Thyroid gland (tissue), 4 donors: ENCODE measurements around the gene PPIA. TPM values are rescaled to one million over a fixed set of nuclear protein-coding genes. Genes with fewer than 3 reads are reported as not detected.
A peak's percentile ranks its signal among the peaks of the same experiment; 100 is the strongest.

Experiments
- DNase-seq, 2 donors: peaks; one replicate each; pipeline ENCODE4 v3.0.0-alpha.2; 2019
- H3K27ac ChIP-seq, 3 donors: fragments of 200-600 bp; sonication (generic); 1 replicate in 2 of 3; 2 replicates in 1 of 3; pipeline ENCODE4 v1.5.1; 2016 to 2019; ENCODE audit warnings: mild to moderate bottlenecking in 1 of 3, moderate library complexity in 1 of 3
- H3K27me3 ChIP-seq: fragments of 200-600 bp; sonication (generic); one replicate; pipeline ENCODE4 v1.5.1; 2019
- H3K36me3 ChIP-seq, 2 donors: fragments of 200-600 bp; sonication (generic); one replicate each; pipeline ENCODE4 v1.5.1; 2016 to 2019
- H3K4me1 ChIP-seq, 2 donors: fragments of 200-600 bp; sonication (generic); one replicate each; pipeline ENCODE4 v1.5.1; 2017 to 2019
- H3K4me3 ChIP-seq, 3 donors: fragments of 200-600 bp; sonication (generic); replicated peaks in 1 of 3; 1 replicate in 2 of 3; 2 replicates in 1 of 3; pipeline ENCODE4 v1.5.1; 2016; ENCODE audit warnings: mild to moderate bottlenecking in 1 of 3
- H3K9me3 ChIP-seq: fragments of 200-600 bp; sonication (generic); one replicate; pipeline ENCODE4 v1.5.1; 2017
- CTCF ChIP-seq, 6 experiments: fragments of 200-600 bp in 3 of 6; fragments of 450-650 bp in 3 of 6; sonication (generic) in 3 of 6; IDR thresholded peaks; one replicate each; pipeline ENCODE4 v1.5.1; 2016 to 2019; ENCODE audit warnings: antibody characterized with exemption in 6 of 6, mild to moderate bottlenecking in 2 of 6, inconsistent platforms in 1 of 6, moderate library complexity in 1 of 6
- POLR2A ChIP-seq, 2 donors: fragments of 450-650 bp; IDR thresholded peaks; one replicate each; pipeline ENCODE4 v1.6.1; 2017; ENCODE audit warnings: antibody characterized with exemption in 2 of 2, mild to moderate bottlenecking in 2 of 2, moderate library complexity in 1 of 2
- WGBS, 2 donors: methylation state at CpG; one replicate each; pipeline ENCODE4 v1.1.5; 2017; 5-methylcytosine and 5-hydroxymethylcytosine counted together
- intact Hi-C: fragments of 100-400 bp; cut with DNase I; formaldehyde crosslinking; loops from one replicate; pipeline ENCODE4 v1.15.1; 2023
- total RNA-seq, 4 donors: library from RNA; depleted of rRNA; stranded (reverse); fragments of >200 nt; gene quantifications; one replicate each; pipeline ENCODE4 v1.2.3, GENCODE V29; 2016

The PPIA gene
- total RNA-seq, 4 donors from 2014 or later: 1,021 to 2,051 (median 1,545) TPM

- H3K36me3 ChIP-seq: peaks cover 28 to 29% of the 10 kb centered on the region in 2 donors
- DNase-seq: peak; percentile 63 to 76
- H3K4me1 ChIP-seq: peaks cover 23 to 49% of the 10 kb centered on the region in 2 donors
- H3K9me3 ChIP-seq: no peaks in the 10 kb centered on the region
- no peak overlapping the region for H3K27ac ChIP-seq
- intact Hi-C loops: no loop called here
- WGBS, 2 donors: 40 to 54% methylated on average over 11 to 13 of the region's 17 CpGs
- no peak overlapping the region for H3K4me3 ChIP-seq
- no peaks in the 10 kb centered on the region for H3K27me3 ChIP-seq
- TF ChIP-seq POLR2A (IDR thresholded peaks at IDR 0.05): no peak
- TF ChIP-seq CTCF (IDR thresholded peaks at IDR 0.05): no peak
Observed at GRCh38 chr7:44755698-44756627, 40.5 kb upstream of the PPIA start.

GRCh38 chr7:44756904-44757303 is 39.6 kb upstream of the PPIA start:
- WGBS, 2 donors: 70 to 78% methylated on average over 6 to 8 of the region's 12 CpGs
- intact Hi-C loops: no loop called here
- H3K4me1 ChIP-seq: peaks cover 18 to 39% of the 10 kb centered on the region in 2 donors
- TF ChIP-seq POLR2A (IDR thresholded peaks at IDR 0.05) (no peak), CTCF (IDR thresholded peaks at IDR 0.05) (no peak)
- no peaks in the 10 kb centered on the region for H3K27me3 ChIP-seq
- H3K36me3 ChIP-seq: peaks cover 37 to 39% of the 10 kb centered on the region in 2 donors
- no peak for DNase-seq
- no peak overlapping the region for H3K4me3 ChIP-seq
- no peak overlapping the region for H3K27ac ChIP-seq
- H3K9me3 ChIP-seq: no peaks in the 10 kb centered on the region

- intact Hi-C loops: no loop called here
- H3K27ac ChIP-seq: no peak overlapping the region
- peaks cover 18 to 39% of the 10 kb centered on the region in 2 donors for H3K4me1 ChIP-seq
- no peaks in the 10 kb centered on the region for H3K9me3 ChIP-seq
- DNase-seq: peak; percentile 81 to 88
- no peak overlapping the region for H3K4me3 ChIP-seq
- 32 to 37% methylated on average over 3 to 5 of the region's 10 CpGs for WGBS, 2 donors
- H3K27me3 ChIP-seq: no peaks in the 10 kb centered on the region
- TF ChIP-seq CTCF (IDR thresholded peaks at IDR 0.05) (no peak), POLR2A (IDR thresholded peaks at IDR 0.05) (no peak)
- peaks cover 41 to 43% of the 10 kb centered on the region in 2 donors for H3K36me3 ChIP-seq
Observed at GRCh38 chr7:44757311-44757710, 39.2 kb upstream of the PPIA start.

GRCh38 chr7:44757739-44758138 is 38.7 kb upstream of the PPIA start:
- DNase-seq: no peak
- Histone ChIP-seq H3K4me1 (peaks cover 18 to 39% of the 10 kb centered on the region in 2 donors), H3K4me3 (no peak overlapping the region), H3K9me3 (no peaks in the 10 kb centered on the region), H3K36me3 (peaks cover 45 to 46% of the 10 kb centered on the region in 2 donors), H3K27me3 (no peaks in the 10 kb centered on the region), H3K27ac (no peak overlapping the region)
- TF ChIP-seq POLR2A (IDR thresholded peaks at IDR 0.05): no peak
- TF ChIP-seq CTCF (IDR thresholded peaks at IDR 0.05): no peak
- intact Hi-C loops: no loop called here
- 77 to 93% methylated on average over 3 to 7 of the region's 7 CpGs for WGBS, 2 donors

GRCh38 chr7:44759246-44759645 is 37.2 kb upstream of the PPIA start:
- peaks cover 60 to 61% of the 10 kb centered on the region in 2 donors for H3K36me3 ChIP-seq
- H3K27me3 ChIP-seq: no peaks in the 10 kb centered on the region
- peaks cover 18 to 33% of the 10 kb centered on the region in 2 donors for H3K4me1 ChIP-seq
- H3K4me3 ChIP-seq: no peak overlapping the region
- 90 to 94% methylated on average over 7 to 9 of the region's 9 CpGs for WGBS, 2 donors
- intact Hi-C loops: no loop called here
- H3K9me3 ChIP-seq: no peaks in the 10 kb centered on the region
- TF ChIP-seq POLR2A (IDR thresholded peaks at IDR 0.05): no peak
- no peak for TF ChIP-seq CTCF (IDR thresholded peaks at IDR 0.05)
- no peak for DNase-seq
- no peak overlapping the region for H3K27ac ChIP-seq
